Endothelial cell (in vitro differentiated cells): ENCODE data around the gene STARD7. TPM values are rescaled to one million over a fixed set of nuclear protein-coding genes. Genes with fewer than 3 reads are reported as not detected.
A peak's percentile ranks its signal among the peaks of the same experiment; 100 is the strongest.

Source experiments
- DNase-seq: peaks from one replicate; pipeline ENCODE4 v3.0.0; 2021; ENCODE audit warnings: low spot score
- H3K27ac Mint-ChIP-seq: one replicate; pipeline ENCODE4 v1.8.0; 2021; ENCODE audit warnings: mixed read lengths, inconsistent platforms; ENCODE audit not compliant: unreplicated experiment
- H3K27me3 Mint-ChIP-seq: one replicate; pipeline ENCODE4 v1.8.0; 2021; ENCODE audit warnings: mild to moderate bottlenecking, moderate library complexity, mixed read lengths, inconsistent platforms; ENCODE audit not compliant: unreplicated experiment
- H3K36me3 Mint-ChIP-seq: one replicate; pipeline ENCODE4 v1.8.0; 2021; ENCODE audit warnings: mild to moderate bottlenecking, low read depth, mixed read lengths, inconsistent platforms; ENCODE audit not compliant: unreplicated experiment
- H3K4me1 Mint-ChIP-seq: one replicate; pipeline ENCODE4 v1.8.0; 2021; ENCODE audit warnings: mild to moderate bottlenecking, mixed read lengths, inconsistent platforms; ENCODE audit not compliant: unreplicated experiment
- H3K4me3 Mint-ChIP-seq: one replicate; pipeline ENCODE4 v1.8.0; 2021; ENCODE audit warnings: mild to moderate bottlenecking, mixed read lengths, inconsistent platforms; ENCODE audit not compliant: unreplicated experiment
- H3K9me3 Mint-ChIP-seq: one replicate; pipeline ENCODE4 v1.8.0; 2021; ENCODE audit warnings: mixed read lengths, inconsistent platforms; ENCODE audit not compliant: unreplicated experiment
- CTCF ChIP-seq: fragments of 200-600 bp; sonication (generic); IDR thresholded peaks from one replicate; pipeline ENCODE4 v1.5.0; 2021; ENCODE audit warnings: antibody characterized with exemption; ENCODE audit not compliant: unreplicated experiment
- total RNA-seq: library from RNA; stranded (reverse); fragmentation: NEBNext Ultra II Directional; extraction: Animal tissue kit (Norgen Biotek cat#: 25700); gene quantifications from one replicate; pipeline ENCODE4 v1.2.1, GENCODE V29; 2021; ENCODE audit not compliant: unreplicated experiment

STARD7 gene
- total RNA-seq, 1 donor from 2014 or later = 83.4 TPM

DNA sequence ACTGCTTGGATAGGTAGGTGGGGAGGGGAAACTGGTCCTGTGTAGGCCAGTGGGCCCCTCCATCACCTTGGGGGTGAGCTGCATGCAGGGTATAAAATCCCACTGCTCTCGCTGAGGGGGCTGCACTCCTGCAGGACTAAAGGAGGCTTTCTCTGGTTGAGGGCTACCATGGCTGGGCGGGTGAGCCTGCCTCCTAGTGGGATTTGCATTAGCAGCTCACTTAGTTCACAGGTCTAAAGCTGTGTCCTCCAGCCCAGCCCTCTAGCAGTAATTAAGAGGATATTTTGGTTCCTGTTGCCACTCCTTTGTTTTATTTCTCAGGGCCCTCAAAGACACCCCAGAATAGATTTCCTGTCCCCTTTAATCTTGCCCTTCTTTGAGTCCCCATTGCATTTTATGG is 32.6 kb upstream of the STARD7 start:
- peaks cover 8% of the 10 kb centered on the region for H3K4me1 Mint-ChIP-seq

DNA sequence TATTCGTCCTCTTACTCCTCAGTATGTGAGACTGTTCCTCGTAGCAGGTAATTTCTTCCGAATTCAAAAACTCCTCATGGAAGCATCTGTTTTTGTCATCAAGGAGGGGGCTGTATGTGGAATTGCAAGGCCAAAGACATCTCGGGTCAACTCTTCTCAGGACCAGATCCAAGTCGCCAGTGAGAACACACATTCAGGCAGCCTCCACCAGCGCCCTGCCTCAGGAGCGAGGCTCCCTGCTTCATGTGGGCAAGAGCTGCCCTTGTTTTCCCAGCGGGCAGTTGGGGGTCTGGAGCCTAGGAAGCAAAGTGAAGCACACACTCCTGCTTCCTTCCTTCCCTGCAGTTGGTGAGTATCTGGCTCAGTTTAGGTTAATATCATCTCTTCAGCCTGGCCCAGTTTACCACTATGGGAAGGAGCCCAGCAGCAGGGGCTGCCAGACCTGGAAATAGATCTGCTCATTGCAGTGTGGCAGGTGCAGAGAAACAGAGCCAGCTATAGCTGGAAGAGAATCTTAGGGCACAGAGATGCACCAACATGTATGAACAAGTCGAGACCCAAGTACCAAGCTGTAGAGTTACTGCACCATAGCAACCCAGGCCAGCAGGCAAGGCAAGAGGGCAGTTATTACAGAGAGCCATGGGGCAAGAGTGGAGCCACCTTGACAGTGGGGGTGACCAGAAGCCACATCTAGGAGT is 31.9 kb upstream of the STARD7 start:
- Mint-ChIP-seq H3K27me3 (peaks cover 3% of the 10 kb centered on the region), H3K27ac (no peak overlapping the region), H3K36me3 (peaks cover 6% of the 10 kb centered on the region), H3K4me1 (peaks cover 1% of the 10 kb centered on the region), H3K4me3 (peak overlapping the region; percentile 29), H3K9me3 (no peaks in the 10 kb centered on the region)
- TF ChIP-seq CTCF = no peak
- DNase-seq = no peak

More for the DNA sequence above, 32.6 kb upstream of the STARD7 start:
- no peaks in the 10 kb centered on the region for H3K9me3 Mint-ChIP-seq
- no peak overlapping the region for H3K27ac Mint-ChIP-seq
- peaks cover 14% of the 10 kb centered on the region for H3K36me3 Mint-ChIP-seq
- H3K27me3 Mint-ChIP-seq = peaks cover 5% of the 10 kb centered on the region
- DNase-seq = no peak
- H3K4me3 Mint-ChIP-seq = no peak overlapping the region
- no peak for TF ChIP-seq CTCF

GRCh38 chr2:96239745-96240264 is 31.2 kb upstream of the STARD7 start:
- H3K27me3 Mint-ChIP-seq = peaks cover 3% of the 10 kb centered on the region
- H3K9me3 Mint-ChIP-seq = no peaks in the 10 kb centered on the region
- no peaks in the 10 kb centered on the region for H3K4me1 Mint-ChIP-seq
- no peak for TF ChIP-seq CTCF
- H3K36me3 Mint-ChIP-seq = peaks cover 4% of the 10 kb centered on the region
- DNase-seq = no peak
- no peak overlapping the region for H3K4me3 Mint-ChIP-seq
- no peak overlapping the region for H3K27ac Mint-ChIP-seq

- H3K36me3 Mint-ChIP-seq = peaks cover 4% of the 10 kb centered on the region
- no peak overlapping the region for H3K27ac Mint-ChIP-seq
- no peak for TF ChIP-seq CTCF
- no peaks in the 10 kb centered on the region for H3K9me3 Mint-ChIP-seq
- peaks cover 3% of the 10 kb centered on the region for H3K27me3 Mint-ChIP-seq
- H3K4me1 Mint-ChIP-seq = no peaks in the 10 kb centered on the region
- DNase-seq = no peak
- H3K4me3 Mint-ChIP-seq = no peak overlapping the region
Measured at GRCh38 chr2:96239091-96239490, 30.5 kb upstream of the STARD7 start.

- no peak for TF ChIP-seq CTCF
Measured at GRCh38 chr2:96238266-96238665, 29.6 kb upstream of the STARD7 start.

More at GRCh38 chr2:96238266-96238665, 29.6 kb upstream of the STARD7 start:
- Mint-ChIP-seq H3K4me3 (no peak overlapping the region), H3K9me3 (no peaks in the 10 kb centered on the region), H3K27me3 (peaks cover 3% of the 10 kb centered on the region), H3K36me3 (peaks cover 4% of the 10 kb centered on the region), H3K4me1 (no peaks in the 10 kb centered on the region), H3K27ac (no peak overlapping the region)
- no peak for DNase-seq
